HUDEP-2 (cell line): ENCODE measurements around the gene GEN1.
"Not testable (repeated sequence)": the region's sequence is repeated elsewhere in the genome, so short reads cannot be mapped to it uniquely, and the experiment has no call there.

Experiments used
- DNase-seq, 76 experiments: peaks; one replicate each; lab custom pipeline; 2025; ENCODE audit not compliant: unreplicated experiment in 76 of 76; lab: John Stamatoyannopoulos, UW

Gene GEN1

GRCh38 chr2:17821535-17822444, 67.9 kb downstream of the GEN1 start:
- no peak for DNase-seq

GRCh38 chr2:17822445-17823117, 68.6 kb downstream of the GEN1 start:
- DNase-seq = no peak

- not testable (repeated sequence) for DNase-seq
Measured at GRCh38 chr2:17823646-17824045, 69.7 kb downstream of the GEN1 start.

GRCh38 chr2:17827316-17827715, 73.4 kb downstream of the GEN1 start:
- DNase-seq = no peak

GRCh38 chr2:17827785-17828184, 73.8 kb downstream of the GEN1 start:
- DNase-seq = no peak

- DNase-seq = peak in 54 of 76 experiments; percentile 6 to 61 (median 28)
Measured at GRCh38 chr2:17830053-17831034, 76.4 kb downstream of the GEN1 start.

GRCh38 chr2:17835516-17835915, 81.6 kb downstream of the GEN1 start:
- DNase-seq = no peak
